HL-60 (cell line): ENCODE measurements around the gene STK40.

Experiments used
- DNase-seq, 2 experiments: peaks; one replicate each; pipeline ENCODE4 v3.0.0-alpha.2; 2010 to 2020; ENCODE audit warnings: low read depth in 1 of 2, low spot score in 1 of 2
- H3K27ac ChIP-seq: fragments of 250-450 bp; sonication (Bioruptor Pico); replicated peaks from 2 replicates; pipeline ENCODE4 v1.5.1; 2020; ENCODE audit warnings: mild to moderate bottlenecking, moderate library complexity
- H3K27me3 ChIP-seq: fragments of 250-450 bp; sonication (Bioruptor Pico); 2 replicates; pipeline ENCODE4 v1.5.1; 2021; ENCODE audit warnings: mild to moderate bottlenecking, moderate library complexity; ENCODE audit not compliant: insufficient read depth, poor library complexity, severe bottlenecking
- H3K4me3 ChIP-seq: replicated peaks from 2 replicates; pipeline ENCODE4 v1.5.1; 2011; ENCODE audit warnings: mild to moderate bottlenecking, control low read depth, low read length; ENCODE audit not compliant: insufficient read depth
- CTCF ChIP-seq: IDR thresholded peaks from one replicate; pipeline ENCODE4 v1.5.1; 2011; ENCODE audit warnings: low read length, control low read depth, inconsistent platforms; ENCODE audit not compliant: insufficient read depth
- GABPA ChIP-seq: IDR thresholded peaks from 2 replicates; pipeline ENCODE4 v1.6.1; 2012; ENCODE audit warnings: low read depth
- POLR2AphosphoS5 ChIP-seq: IDR thresholded peaks from 2 replicates; pipeline ENCODE4 v1.6.1; 2012; ENCODE audit warnings: low read depth
- REST ChIP-seq: IDR thresholded peaks from 2 replicates; pipeline ENCODE4 v1.6.1; 2012; ENCODE audit warnings: low read depth; ENCODE audit not compliant: insufficient replicate concordance
- SPI1 ChIP-seq: IDR thresholded peaks from 2 replicates; pipeline ENCODE4 v1.6.1; 2012; ENCODE audit warnings: low read depth, mild to moderate bottlenecking, borderline replicate concordance

The STK40 gene

GRCh38 chr1:36425791-36426190 lies 40.1 kb upstream of the STK40 start:
- Histone ChIP-seq H3K4me3 (no peak overlapping the region), H3K27me3 (no peaks in the 10 kb centered on the region), H3K27ac (no peak overlapping the region)
- no peak for TF ChIP-seq POLR2AphosphoS5
- TF ChIP-seq REST: no peak
- TF ChIP-seq CTCF: no peak
- no peak for TF ChIP-seq SPI1
- no peak for DNase-seq

- Histone ChIP-seq H3K27ac (no peak overlapping the region; the same call in 1 of the 2 replicates), H3K4me3 (no peak overlapping the region), H3K27me3 (no peaks in the 10 kb centered on the region)
- TF ChIP-seq CTCF (no peak), SPI1 (no peak), GABPA (no peak), REST (no peak), POLR2AphosphoS5 (no peak)
- no peak for DNase-seq
Measured at GRCh38 chr1:36421649-36422048, 35.9 kb upstream of the STK40 start.

GRCh38 chr1:36420836-36421317 lies 35.2 kb upstream of the STK40 start:
- no peak for TF ChIP-seq REST
- TF ChIP-seq CTCF: peak; percentile 92
- no peak for TF ChIP-seq GABPA
- peak; percentile 13; the same call in 1 of the 2 replicates for TF ChIP-seq SPI1
- no peak for TF ChIP-seq POLR2AphosphoS5
- peak; percentile 82 to 90 for DNase-seq
- H3K4me3 ChIP-seq: no peak overlapping the region
- H3K27me3 ChIP-seq: no peaks in the 10 kb centered on the region
- H3K27ac ChIP-seq: peak overlapping the region; percentile 39
